ENCODE measurements around the gene UNC5C.

UNC5C gene

DNA sequence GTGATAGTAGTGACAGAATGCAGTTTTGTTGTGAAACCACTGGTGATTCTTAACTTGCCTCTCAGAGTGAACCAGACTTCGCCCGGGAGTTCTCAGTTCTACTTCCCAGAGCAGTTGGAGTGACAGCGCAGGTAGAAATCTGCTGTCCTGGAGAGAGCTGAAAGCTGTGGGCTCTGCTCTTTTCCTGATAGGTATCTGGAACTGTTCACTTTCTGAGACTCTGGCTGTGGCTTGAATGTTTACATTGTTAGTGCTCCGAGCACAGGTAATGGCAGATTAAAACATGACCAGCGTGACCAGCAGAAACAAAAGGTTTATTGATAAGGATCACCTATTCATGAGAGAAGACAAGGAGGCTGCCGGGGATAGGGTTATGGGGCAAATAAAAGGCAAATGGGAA is 430.3 kb downstream of the UNC5C start:
- no peak for DNase-seq (ENCODE audit: low read depth)

DNA sequence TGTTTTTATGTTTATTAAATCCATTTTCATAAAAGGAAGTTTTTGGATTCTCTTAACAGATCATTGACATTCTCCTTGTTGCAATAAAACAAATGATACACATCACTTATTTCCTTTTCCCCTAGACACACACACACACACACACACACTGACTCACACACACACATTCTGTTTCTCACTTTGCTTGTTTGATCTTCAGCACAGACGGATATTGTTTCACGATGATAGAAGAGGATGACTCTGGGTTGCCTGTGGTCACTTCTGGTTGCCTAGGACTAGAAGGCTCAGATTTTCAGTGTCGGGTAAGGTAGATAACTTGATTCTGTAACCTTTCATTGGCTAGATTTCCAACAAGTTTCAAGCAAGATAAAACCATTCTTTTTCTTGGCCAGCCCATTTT is 434.3 kb downstream of the UNC5C start:
- DNase-seq (ENCODE audit: low read depth), result no peak
